ENCODE results near the gene PTP4A2. TPM values are rescaled to one million over a fixed set of nuclear protein-coding genes. Genes with fewer than 3 reads are reported as not detected.
"Not testable (repeated sequence)": the region's sequence is repeated elsewhere in the genome, so short reads cannot be mapped to it uniquely, and the experiment has no call there.

PTP4A2 gene
- total RNA-seq, 1 donor from 2014 or later, result 334 TPM

- peaks cover 63% of the 10 kb centered on the region for H3K36me3 Mint-ChIP-seq (ENCODE audit: low read depth)
- DNase-seq (ENCODE audit: low spot score), result no peak
- peak overlapping the region; percentile 78 for H3K4me3 Mint-ChIP-seq (ENCODE audit: low read depth)
- no peaks in the 10 kb centered on the region for H3K27me3 Mint-ChIP-seq (ENCODE audit: low read depth)
- intact Hi-C loops (cut with micrococcal nuclease), result loop anchor here (1.0 to 2.0 kb wide), 4 partner anchors 9 to 29 kb away; no protein-coding TSS in a partner anchor
- peaks cover 73% of the 10 kb centered on the region for H3K4me1 Mint-ChIP-seq (ENCODE audit: low read depth)
- H3K9me3 Mint-ChIP-seq, result no peaks in the 10 kb centered on the region
- peak overlapping the region; percentile 90 for H3K27ac Mint-ChIP-seq
Observed at GRCh38 chr1:31926853-31927660, 11.1 kb downstream of the PTP4A2 start.

- no peaks in the 10 kb centered on the region for H3K27me3 Mint-ChIP-seq (ENCODE audit: low read depth)
- H3K9me3 Mint-ChIP-seq, result no peaks in the 10 kb centered on the region
- peaks cover 73% of the 10 kb centered on the region for H3K4me1 Mint-ChIP-seq (ENCODE audit: low read depth)
- intact Hi-C loops (cut with micrococcal nuclease), result loop anchor here (1.0 to 2.0 kb wide), 2 partner anchors 13 to 17 kb away; no protein-coding TSS in a partner anchor
- DNase-seq (ENCODE audit: low spot score), result no peak
- H3K36me3 Mint-ChIP-seq (ENCODE audit: low read depth), result peaks cover 64% of the 10 kb centered on the region
- peak overlapping the region; percentile 78 for H3K4me3 Mint-ChIP-seq (ENCODE audit: low read depth)
- H3K27ac Mint-ChIP-seq, result peak overlapping the region; percentile 90
Observed at GRCh38 chr1:31926252-31926651, 11.9 kb downstream of the PTP4A2 start.

GRCh38 chr1:31925824-31926223 is 12.3 kb downstream of the PTP4A2 start:
- intact Hi-C loops (cut with micrococcal nuclease), result loop anchor here (1.0 to 2.0 kb wide), 2 partner anchors 13 to 17 kb away; no protein-coding TSS in a partner anchor
- DNase-seq (ENCODE audit: low spot score); H3K9me3 Mint-ChIP-seq; H3K27me3 Mint-ChIP-seq (ENCODE audit: low read depth): not testable (repeated sequence)
- Mint-ChIP-seq H3K27ac (peak overlapping the region; percentile 90), H3K4me3 (ENCODE audit: low read depth) (peak overlapping the region; percentile 78), H3K4me1 (ENCODE audit: low read depth) (peaks cover 73% of the 10 kb centered on the region), H3K36me3 (ENCODE audit: low read depth) (peaks cover 66% of the 10 kb centered on the region)

GRCh38 chr1:31924839-31925238 is 13.3 kb downstream of the PTP4A2 start:
- Mint-ChIP-seq H3K27me3 (ENCODE audit: low read depth) (no peaks in the 10 kb centered on the region), H3K4me1 (ENCODE audit: low read depth) (peaks cover 66% of the 10 kb centered on the region), H3K36me3 (ENCODE audit: low read depth) (peaks cover 64% of the 10 kb centered on the region), H3K9me3 (no peaks in the 10 kb centered on the region), H3K27ac (peak overlapping the region; percentile 68), H3K4me3 (ENCODE audit: low read depth) (peak overlapping the region; percentile 69)
- DNase-seq (ENCODE audit: low spot score), result no peak
- intact Hi-C loops (cut with micrococcal nuclease), result no loop called here

- peaks cover 69% of the 10 kb centered on the region for H3K36me3 Mint-ChIP-seq (ENCODE audit: low read depth)
- no peak for DNase-seq (ENCODE audit: low spot score)
- peak overlapping the region; percentile 69 for H3K4me3 Mint-ChIP-seq (ENCODE audit: low read depth)
- no peaks in the 10 kb centered on the region for H3K9me3 Mint-ChIP-seq
- peak overlapping the region; percentile 79 for H3K27ac Mint-ChIP-seq
- intact Hi-C loops (cut with micrococcal nuclease), result no loop called here
- no peaks in the 10 kb centered on the region for H3K27me3 Mint-ChIP-seq (ENCODE audit: low read depth)
- H3K4me1 Mint-ChIP-seq (ENCODE audit: low read depth), result peaks cover 65% of the 10 kb centered on the region
Observed at GRCh38 chr1:31923901-31924535, 14.2 kb downstream of the PTP4A2 start.

- Mint-ChIP-seq H3K4me1 (ENCODE audit: low read depth) (peaks cover 51% of the 10 kb centered on the region), H3K27ac (peak overlapping the region; percentile 66), H3K4me3 (ENCODE audit: low read depth) (no peak overlapping the region), H3K9me3 (no peaks in the 10 kb centered on the region), H3K36me3 (ENCODE audit: low read depth) (peaks cover 70% of the 10 kb centered on the region), H3K27me3 (ENCODE audit: low read depth) (no peaks in the 10 kb centered on the region)
- intact Hi-C loops (cut with micrococcal nuclease), result no loop called here
- no peak for DNase-seq (ENCODE audit: low spot score)
Observed at GRCh38 chr1:31920956-31921355, 17.2 kb downstream of the PTP4A2 start.

- Mint-ChIP-seq H3K4me1 (ENCODE audit: low read depth) (peaks cover 52% of the 10 kb centered on the region), H3K4me3 (ENCODE audit: low read depth) (no peak overlapping the region), H3K27me3 (ENCODE audit: low read depth) (no peaks in the 10 kb centered on the region), H3K36me3 (ENCODE audit: low read depth) (peaks cover 74% of the 10 kb centered on the region), H3K9me3 (no peaks in the 10 kb centered on the region), H3K27ac (no peak overlapping the region)
- intact Hi-C loops (cut with micrococcal nuclease), result no loop called here
- no peak for DNase-seq (ENCODE audit: low spot score)
Observed at GRCh38 chr1:31919591-31919990, 18.6 kb downstream of the PTP4A2 start.

GRCh38 chr1:31915438-31915837 is 22.7 kb downstream of the PTP4A2 start:
- no peaks in the 10 kb centered on the region for H3K9me3 Mint-ChIP-seq
- no peak overlapping the region for H3K27ac Mint-ChIP-seq
- peaks cover 85% of the 10 kb centered on the region for H3K36me3 Mint-ChIP-seq (ENCODE audit: low read depth)
- no peaks in the 10 kb centered on the region for H3K27me3 Mint-ChIP-seq (ENCODE audit: low read depth)
- intact Hi-C loops (cut with micrococcal nuclease), result no loop called here
- no peak for DNase-seq (ENCODE audit: low spot score)
- peaks cover 62% of the 10 kb centered on the region for H3K4me1 Mint-ChIP-seq (ENCODE audit: low read depth)
- no peak overlapping the region for H3K4me3 Mint-ChIP-seq (ENCODE audit: low read depth)

GRCh38 chr1:31913968-31914367 is 24.2 kb downstream of the PTP4A2 start:
- intact Hi-C loops (cut with micrococcal nuclease), result loop anchor here (1.0 to 5.0 kb wide), 3 partner anchors 12 to 87 kb away; no protein-coding TSS in a partner anchor
- Mint-ChIP-seq H3K27me3 (ENCODE audit: low read depth) (no peaks in the 10 kb centered on the region), H3K27ac (peak overlapping the region; percentile 75), H3K4me3 (ENCODE audit: low read depth) (no peak overlapping the region), H3K9me3 (no peaks in the 10 kb centered on the region), H3K36me3 (ENCODE audit: low read depth) (peaks cover 90% of the 10 kb centered on the region), H3K4me1 (ENCODE audit: low read depth) (peaks cover 64% of the 10 kb centered on the region)
- no peak for DNase-seq (ENCODE audit: low spot score)

- H3K27ac Mint-ChIP-seq, result peak overlapping the region; percentile 75
Observed at GRCh38 chr1:31912839-31913239, 25.3 kb downstream of the PTP4A2 start.

GRCh38 chr1:31911994-31912780 is 26.0 kb downstream of the PTP4A2 start:
- DNase-seq (ENCODE audit: low spot score), result no peak
- Mint-ChIP-seq H3K4me1 (ENCODE audit: low read depth) (peaks cover 64% of the 10 kb centered on the region), H3K36me3 (ENCODE audit: low read depth) (peaks cover 91% of the 10 kb centered on the region), H3K4me3 (ENCODE audit: low read depth) (peak overlapping the region; percentile 0), H3K27ac (peak overlapping the region; percentile 75), H3K27me3 (ENCODE audit: low read depth) (no peaks in the 10 kb centered on the region), H3K9me3 (no peaks in the 10 kb centered on the region)
- intact Hi-C loops (cut with micrococcal nuclease), result loop anchor here (1.0 to 5.0 kb wide), 5 partner anchors 19 to 85 kb away; no protein-coding TSS in a partner anchor

More at GRCh38 chr1:31912839-31913239, 25.3 kb downstream of the PTP4A2 start:
- Mint-ChIP-seq H3K4me3 (ENCODE audit: low read depth) (no peak overlapping the region), H3K9me3 (no peaks in the 10 kb centered on the region), H3K36me3 (ENCODE audit: low read depth) (peaks cover 91% of the 10 kb centered on the region), H3K4me1 (ENCODE audit: low read depth) (peaks cover 64% of the 10 kb centered on the region), H3K27me3 (ENCODE audit: low read depth) (no peaks in the 10 kb centered on the region)
- intact Hi-C loops (cut with micrococcal nuclease), result loop anchor here (1.0 to 5.0 kb wide), 3 partner anchors 13 to 86 kb away; no protein-coding TSS in a partner anchor
- no peak for DNase-seq (ENCODE audit: low spot score)

GRCh38 chr1:31910933-31911332 is 27.2 kb downstream of the PTP4A2 start:
- Mint-ChIP-seq H3K4me3 (ENCODE audit: low read depth) (peak overlapping the region; percentile 37), H3K9me3 (no peaks in the 10 kb centered on the region)

More at GRCh38 chr1:31910933-31911332, 27.2 kb downstream of the PTP4A2 start:
- intact Hi-C loops (cut with micrococcal nuclease), result loop anchor here (1.0 to 5.0 kb wide), 4 partner anchors 20 to 84 kb away; no protein-coding TSS in a partner anchor
- H3K4me1 Mint-ChIP-seq (ENCODE audit: low read depth), result peaks cover 59% of the 10 kb centered on the region
- no peak for DNase-seq (ENCODE audit: low spot score)
- H3K36me3 Mint-ChIP-seq (ENCODE audit: low read depth), result peaks cover 95% of the 10 kb centered on the region
- H3K27me3 Mint-ChIP-seq (ENCODE audit: low read depth), result no peaks in the 10 kb centered on the region
- peak overlapping the region; percentile 75 for H3K27ac Mint-ChIP-seq
